NCI-H510A treated with DMSO at 0.1 percent for 48 hours (cell line): Measurements from ENCODE around the gene DHX16.

Experiments
- DNase-seq: peaks from one replicate; lab custom pipeline; 2025; lab: John Stamatoyannopoulos, UW

Gene DHX16

DNA sequence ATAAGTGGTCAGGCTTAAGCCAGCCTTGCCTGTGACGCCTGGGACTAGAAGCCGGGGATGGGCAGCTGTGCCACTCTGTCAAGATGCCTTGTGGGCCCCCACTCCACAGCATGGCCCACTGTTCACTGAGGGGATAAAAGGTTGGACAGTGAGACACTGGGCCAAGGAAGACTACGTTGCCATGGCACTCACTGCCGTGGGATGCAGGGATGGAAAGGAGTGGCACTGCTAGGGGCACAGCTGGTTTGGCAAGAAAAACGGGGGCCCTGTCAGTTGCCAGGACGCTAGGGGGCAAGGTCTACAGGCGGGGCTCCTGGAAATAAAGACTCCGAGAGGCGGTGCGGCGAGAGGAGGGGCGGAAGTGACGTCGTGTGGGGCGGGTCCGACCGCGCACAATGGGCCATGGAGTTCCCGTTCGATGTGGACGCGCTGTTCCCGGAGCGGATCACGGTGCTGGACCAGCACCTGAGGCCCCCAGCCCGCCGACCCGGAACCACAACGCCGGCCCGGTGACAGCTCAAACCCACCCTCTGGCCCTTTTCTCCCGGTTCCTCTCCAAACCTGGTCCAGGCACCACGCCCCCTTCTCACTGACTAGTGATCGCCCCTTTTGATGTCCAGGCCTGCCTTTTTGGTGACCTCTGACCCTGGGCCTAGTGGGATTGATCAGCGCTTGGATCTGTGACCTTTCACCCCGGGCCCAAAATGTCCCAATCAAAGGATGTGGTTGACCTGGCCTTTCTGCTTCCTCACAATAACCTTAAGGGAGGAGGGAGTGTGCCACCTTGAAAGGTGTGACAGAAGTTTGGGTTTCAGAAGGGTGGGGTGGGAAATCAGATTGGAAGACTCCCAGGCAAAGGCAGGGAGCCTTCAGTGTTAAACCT, 46.1 kb downstream of the DHX16 start, which contains the start of gene ATAT1:
Gene ATAT1, plus strand, starts transcription at position 391 of the 883 bp plus-strand sequence.
- peak; percentile 78 for DNase-seq

DNA sequence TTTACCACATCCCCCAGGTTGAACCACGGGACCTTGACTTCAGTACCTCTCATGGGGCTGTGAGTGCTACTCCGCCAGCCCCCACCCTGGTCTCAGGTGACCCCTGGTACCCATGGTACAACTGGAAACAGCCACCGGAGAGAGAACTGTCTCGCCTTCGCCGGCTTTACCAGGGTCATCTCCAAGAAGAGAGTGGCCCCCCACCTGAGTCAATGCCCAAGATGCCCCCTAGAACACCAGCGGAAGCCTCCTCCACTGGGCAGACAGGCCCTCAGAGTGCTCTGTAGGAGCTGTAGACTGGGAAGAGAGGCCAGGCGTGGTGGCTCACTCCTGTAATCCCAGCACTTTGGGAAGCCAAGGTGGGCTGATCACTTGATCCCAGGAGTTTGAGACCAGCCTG, 47.3 kb downstream of the DHX16 start:
- DNase-seq = no peak

DNA sequence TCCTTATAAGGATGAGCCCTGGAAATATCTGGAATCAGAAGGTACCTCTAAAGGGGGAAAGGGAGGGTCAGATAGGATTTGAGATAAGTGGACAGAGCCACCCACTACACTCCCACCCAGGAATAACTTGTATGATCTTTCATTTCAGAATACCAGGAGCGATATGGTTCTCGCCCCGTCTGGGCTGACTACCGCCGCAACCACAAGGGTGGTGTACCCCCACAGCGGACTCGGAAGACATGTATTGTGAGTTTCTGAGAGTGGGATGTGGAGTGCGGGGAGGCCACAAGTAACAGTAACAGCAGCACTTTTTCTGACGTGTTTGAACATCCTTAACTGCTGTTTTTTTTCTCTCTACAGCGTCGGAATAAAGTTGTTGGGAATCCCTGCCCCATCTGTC, 53.2 kb downstream of the DHX16 start:
- no peak for DNase-seq

DNA sequence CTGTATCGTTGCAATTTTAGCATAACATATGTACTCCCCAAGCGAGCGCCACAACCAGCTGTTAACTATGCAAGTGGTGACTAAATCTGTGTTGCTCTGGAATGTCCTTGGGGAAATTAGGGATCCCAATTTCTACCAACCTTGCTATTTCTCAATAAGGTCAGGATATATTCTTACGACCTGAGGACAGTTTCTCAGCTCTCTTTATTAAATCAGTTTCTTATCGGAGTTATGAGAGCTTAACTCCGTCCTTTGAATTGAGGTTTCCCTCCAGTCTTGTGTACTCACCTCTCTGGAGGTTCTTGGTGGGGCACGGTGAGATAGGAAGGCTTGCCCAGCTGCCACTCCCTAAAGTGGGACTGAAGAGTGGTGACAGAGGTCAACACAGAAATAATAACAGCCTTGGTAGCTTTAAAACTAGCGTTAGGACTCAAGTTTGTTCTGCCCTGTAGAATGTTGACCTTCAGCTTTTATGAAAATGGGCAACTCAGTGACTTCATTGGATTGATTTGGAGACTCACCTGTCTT, 54.5 kb downstream of the DHX16 start:
- no peak for DNase-seq

DNA sequence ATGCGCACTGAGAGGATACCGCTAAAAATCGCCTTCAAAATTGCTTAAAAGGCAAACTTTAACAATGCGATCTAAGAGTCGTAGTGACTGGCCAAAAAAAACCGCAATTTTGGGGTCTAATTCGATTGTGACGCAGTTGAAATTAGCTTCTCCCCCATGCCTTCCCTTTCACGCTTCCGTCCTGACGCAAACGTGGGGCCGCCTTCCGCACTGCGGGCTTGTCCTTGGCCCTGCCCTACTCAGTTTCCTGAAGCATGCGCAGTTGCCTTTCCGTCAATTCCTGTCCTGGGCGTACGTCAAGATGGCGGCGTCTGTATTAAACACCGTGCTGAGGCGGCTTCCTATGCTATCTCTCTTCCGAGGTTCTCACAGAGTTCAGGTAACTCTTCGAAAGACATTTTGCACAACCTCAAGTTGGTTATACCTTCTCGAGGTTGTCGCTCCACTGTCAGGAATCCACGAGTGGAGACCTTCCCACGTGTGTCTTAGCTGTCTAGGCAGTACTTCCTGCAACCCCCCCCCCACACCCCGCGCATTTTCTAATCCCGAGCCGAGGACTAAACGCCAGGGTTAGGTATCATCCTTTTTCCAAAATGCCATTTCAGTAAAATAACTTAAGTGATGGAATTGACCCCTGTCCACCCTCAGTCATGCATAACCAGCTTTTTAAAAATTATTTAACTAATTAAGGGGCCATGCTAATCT, 55.1 kb downstream of the DHX16 start, which contains the start of gene MRPS18B:
Gene MRPS18B, plus strand, starts transcription at position 276 of the 705 bp plus-strand sequence. Its CDS starts 26 bp downstream, at position 302.
- peak; percentile 99 for DNase-seq

DNA sequence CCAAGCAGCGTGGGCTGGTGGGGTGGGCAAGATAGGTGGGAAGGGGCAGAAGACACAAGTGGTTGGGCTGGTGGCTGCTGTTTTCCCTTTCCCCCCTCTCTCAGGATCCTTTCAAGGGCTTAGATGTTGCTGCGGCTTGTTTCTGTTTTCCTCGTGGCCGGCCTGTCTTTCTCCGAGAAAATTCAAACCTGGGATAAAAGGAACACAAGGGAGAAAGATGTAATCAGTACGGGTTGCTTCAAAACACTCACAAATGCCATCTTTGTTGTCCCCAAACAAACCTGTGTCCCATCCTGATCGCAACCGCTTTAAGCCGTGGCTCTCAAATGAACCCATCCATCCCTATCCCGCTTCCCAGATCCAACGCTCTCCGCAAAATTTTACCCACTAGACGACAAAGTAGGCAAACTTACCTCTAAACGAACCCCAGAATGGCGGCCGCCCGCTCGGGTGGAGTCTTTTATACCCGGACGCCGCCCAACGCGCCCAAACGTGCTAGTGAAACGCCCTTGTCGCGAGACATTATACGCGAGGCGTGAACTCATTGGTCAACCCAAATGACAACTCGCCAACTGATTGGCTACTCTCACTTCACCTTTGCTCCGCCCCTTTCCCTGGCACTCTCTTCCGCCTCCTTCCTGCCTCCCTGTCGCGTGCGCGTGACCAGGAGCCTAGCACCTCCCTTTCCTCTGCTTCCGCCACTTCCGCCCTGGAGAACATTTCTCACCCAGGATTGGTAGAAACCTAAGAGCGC, 55.8 kb downstream of the DHX16 start, which contains the start of gene PPP1R10:
Gene PPP1R10, minus strand, starts transcription at position 433 of the 754 bp plus-strand sequence. CDS start 7,299 bp downstream, outside the sequence.
- DNase-seq = peak; percentile 99

DNA sequence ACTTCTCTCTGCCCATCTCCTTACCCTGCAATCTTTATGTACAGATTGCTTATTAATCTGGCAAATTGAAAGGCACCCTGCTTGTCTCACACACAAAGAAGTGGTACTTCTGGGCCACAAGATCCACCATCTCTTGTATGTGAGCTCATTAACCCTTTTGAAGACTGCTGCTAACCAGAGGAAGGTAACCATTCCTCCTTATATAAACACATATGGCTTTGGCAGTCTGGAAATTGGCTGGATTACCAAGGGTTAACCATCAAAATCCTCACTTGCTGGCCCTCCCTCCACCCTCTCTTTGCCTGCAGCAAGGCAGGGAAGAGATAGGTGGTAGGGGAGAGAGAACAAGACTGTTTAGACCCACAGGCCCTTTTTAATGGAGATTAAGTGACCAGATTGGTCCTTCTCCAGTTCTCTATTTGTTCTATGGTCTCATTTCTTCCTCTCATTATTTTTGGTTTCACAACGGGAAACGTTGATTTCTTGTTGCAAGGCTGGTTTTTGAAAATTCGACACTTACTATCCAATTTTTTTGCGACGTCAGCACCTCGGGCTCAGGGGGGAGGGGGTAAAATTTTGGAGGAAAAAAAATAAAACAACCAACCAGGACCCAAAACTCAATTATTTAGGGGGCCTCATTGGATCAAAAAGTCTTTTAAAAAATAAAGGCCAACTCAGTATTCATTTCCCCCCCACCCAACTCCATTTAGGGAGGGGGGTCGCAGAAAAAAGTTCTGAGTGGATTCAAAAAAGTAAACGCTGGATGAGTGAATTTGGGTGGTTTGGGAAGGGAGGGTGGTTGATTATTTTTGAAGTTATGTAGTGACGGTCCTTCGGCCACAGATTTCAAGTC, 56.6 kb downstream of the DHX16 start:
- DNase-seq = peak; percentile 66

DNA sequence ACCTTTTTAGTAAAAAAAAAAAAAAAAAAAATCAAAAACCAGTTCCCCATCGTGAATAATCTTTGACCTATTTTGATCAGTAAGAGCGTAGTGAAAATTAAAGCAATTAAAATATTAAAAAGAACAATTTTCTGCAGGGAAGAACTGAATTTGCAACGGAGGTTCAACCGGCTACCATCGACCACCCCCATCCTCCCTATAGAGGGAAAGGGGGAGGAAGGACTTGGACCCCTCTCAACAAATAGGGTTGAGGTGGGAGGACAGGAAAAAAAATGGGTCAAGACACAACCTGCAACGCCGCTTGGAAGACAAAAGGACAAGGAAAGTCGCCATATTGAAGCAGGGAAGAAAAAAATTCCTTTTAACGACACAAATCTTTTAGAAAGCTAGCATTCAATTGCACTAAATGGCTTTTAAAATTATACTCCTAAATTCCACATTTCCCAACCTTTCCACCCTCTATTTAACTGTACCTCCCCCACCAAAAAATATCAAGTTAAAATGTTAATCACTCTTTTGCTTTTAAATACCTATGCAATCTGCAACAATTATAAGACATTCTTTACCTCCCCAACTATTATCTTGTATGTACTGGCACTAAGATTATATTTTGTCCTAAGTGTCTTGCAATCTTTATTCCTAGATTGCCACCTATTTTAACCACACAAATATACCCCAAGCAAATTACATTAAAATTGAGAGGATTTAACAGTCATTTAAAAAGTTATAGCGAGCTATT, 57.4 kb downstream of the DHX16 start:
- DNase-seq = peak; percentile 86

DNA sequence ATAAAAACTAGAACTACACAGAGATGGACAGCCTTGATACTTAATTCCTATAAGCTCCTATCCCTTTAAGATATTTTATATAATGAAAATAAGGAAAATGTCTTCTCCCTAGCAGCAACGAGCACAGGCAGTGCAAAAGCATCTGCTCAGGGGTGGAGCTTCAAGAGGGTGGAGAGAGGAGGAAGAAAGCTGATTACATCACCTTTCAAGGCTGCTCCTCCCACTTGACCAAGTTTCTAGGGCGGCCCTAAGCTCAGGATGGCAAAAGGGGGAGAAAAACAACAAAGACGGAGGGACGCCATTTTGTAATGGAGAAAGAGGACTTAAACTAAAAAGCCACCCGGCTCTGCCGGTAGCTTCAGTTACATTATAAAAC, 58.0 kb downstream of the DHX16 start:
- peak; percentile 93 for DNase-seq

DNA sequence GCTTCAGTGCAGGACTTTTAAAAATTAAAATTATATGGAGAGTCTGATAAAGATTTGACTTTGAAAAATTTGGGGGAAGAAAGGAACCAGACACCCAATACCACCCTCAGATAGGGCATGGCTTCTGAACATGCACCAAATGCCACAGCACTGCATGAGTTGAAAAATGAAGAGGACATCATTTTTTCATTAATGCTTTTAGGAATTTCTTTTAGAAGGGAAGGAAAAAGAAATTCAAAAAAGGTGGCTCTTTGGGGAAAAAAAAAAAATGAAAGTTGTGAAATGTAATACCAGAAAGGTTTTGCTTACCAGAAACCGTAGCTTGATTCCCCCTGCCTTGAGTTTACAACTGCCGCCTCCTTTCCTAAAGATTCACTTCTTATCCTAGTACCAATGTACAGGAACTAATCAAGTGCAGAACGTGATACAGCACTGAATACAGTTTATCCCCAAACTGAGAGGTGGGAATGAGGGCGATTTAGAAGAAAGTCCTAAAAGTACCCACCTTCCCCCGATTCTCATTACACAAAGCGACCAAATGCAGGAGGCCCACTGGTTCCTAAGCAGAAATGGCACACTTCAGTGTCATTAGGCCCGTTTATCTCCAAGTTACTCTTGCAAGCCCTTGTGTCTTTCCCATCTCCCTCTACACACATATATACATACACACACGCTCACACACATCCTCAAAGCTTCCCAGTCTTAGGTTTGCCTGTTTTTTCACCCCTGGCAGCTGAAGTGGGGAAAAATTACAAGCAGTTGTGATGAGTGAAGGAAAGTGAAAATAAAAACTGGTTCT, 58.6 kb downstream of the DHX16 start:
- no peak for DNase-seq

DNA sequence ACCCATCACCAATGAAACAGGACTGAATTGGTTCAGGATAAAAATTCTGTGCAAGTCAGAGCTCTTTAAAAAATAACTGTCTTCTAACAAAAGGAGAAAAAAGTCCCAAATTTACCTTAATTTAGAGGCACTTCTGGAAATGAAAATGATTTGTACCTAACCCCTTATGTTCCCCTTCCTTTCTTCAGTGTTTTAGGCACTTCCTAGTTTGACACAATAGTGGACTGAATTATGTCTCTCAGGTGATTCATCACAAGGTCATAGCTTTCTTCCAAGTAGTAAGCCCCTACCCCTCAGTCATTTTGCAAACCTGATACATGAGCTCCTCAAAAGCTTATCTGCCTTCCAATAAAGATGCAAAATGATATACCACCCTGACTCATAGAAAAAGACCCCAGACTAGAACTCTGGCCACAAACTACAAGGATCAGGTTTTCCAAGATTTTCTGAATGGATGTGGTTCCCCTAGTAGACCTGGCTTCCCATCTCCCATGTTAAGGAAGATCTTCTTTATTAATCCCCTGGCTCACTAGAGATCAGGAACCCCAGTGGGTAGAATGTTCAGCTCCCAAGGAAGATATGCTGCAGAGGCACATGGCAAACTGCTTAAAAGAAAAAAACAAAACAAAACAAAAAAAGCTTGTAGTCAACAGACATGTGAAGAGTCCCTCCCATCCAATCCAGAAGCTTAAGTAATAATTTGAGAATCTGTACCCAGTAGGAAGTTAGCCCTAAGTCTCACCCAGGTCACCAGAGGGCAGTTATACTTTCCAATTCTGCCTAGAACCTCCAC, 59.4 kb downstream of the DHX16 start:
- DNase-seq = no peak

DNA sequence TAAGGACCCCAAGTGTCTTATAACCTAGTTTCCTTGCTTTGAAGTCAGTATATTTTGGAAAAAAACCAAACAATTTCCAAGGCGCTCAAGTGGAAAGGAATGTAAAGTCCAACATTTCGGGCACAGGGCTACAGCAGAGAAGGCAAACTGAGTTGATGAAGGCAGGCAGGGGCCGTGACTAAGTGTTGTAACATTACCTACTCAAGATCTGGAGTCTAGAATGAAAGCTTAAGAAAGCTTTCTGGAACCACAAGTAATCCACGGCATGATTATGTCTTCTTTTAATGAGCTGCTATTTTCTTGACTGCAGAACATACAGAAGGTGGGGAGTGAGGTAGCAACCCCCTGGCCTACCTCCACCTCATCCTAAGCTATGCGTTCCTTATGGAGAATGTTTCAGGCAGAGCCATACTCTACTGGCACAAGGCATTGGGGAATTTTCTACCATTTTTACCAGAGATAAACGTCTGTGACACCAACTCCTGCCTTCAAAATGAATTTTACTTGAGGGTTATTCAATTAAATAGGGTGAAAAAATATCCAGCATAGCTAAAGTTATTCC, 60.0 kb downstream of the DHX16 start:
- DNase-seq = no peak

DNA sequence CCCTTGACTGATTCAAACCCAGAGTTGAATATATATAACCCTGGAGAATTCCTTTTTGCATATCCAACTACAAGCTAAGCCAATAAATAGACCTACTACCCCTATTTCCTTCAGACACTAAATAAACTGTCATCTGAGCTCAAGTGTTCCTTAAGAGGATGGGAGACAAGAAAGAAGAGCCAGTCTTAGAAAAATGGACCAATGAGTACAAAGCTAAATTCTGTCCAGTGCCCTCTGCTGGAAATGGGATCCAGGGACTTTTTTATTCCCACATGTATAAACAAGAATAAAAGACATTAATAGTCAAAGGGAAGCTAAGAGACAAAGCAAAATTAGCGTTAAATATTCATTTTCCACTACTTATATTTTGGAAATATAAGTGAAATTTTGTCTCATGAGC, 60.6 kb downstream of the DHX16 start:
- peak; percentile 16 for DNase-seq

DNA sequence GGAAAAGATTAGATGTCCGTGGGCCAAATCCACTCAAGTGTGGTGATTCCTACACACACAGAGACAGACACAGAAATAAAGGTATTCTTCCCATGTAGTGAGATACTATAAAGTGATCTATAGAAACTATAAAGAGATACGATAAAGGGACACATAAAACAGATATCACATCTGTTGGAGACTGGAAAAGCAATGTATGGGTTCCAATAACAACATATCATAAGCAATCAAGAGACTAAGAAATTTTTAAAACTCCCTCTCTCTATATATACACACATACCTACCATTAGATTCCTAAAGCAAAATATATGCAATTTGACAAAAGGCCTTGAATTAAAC, 61.0 kb downstream of the DHX16 start:
- DNase-seq = no peak

DNA sequence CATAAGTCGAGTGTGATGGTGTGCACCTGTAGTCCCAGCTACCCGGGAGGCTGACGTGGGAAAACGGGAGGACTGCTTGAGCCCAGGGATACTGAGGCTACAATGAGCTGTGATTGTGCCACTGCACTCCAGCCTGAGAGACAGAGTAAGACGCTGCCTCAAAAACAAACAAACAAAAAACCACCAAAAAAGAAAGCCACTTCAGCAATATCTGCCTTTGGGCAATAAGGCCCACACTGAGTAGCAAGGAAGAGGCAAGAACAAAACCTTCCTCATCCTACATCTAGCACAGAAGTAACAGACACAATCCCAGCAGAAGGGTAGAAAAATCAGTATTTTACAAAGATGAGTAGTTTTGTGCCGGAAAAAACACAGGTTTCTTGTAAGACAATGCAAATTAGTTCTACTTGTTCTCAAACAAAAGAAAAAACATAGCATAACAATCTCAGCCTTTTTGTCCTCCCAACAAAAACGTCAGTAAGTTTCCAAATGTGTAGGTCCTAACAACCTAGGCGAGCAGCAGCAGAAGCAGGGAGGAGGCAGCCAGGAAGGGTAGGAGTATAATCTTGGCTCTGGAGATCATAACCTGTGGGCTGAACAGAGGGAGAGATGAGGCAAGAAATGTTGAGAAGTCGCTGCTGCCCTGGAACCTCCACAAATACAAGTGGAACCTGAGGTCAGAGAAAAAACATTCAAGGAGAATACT, 61.5 kb downstream of the DHX16 start:
- no peak for DNase-seq

DNA sequence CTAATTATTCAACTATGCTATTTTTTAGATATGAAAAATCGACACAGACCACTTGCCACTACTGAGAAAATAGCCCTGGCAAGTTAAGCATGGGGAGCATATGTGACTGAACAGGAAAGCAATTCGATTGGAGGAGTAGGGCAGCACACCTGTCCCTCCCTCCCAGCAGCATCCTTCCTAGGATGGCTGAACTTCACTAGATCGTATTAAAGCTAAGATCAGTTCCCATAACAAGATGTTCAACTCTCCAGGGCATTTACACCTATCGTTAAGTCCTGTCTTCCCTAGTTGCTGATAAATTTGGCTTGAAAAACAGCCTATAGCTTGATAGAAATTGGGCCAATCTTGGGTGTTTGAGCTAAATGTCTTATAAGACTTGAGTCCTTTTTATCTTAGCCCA, 62.7 kb downstream of the DHX16 start:
- no peak for DNase-seq

DNA sequence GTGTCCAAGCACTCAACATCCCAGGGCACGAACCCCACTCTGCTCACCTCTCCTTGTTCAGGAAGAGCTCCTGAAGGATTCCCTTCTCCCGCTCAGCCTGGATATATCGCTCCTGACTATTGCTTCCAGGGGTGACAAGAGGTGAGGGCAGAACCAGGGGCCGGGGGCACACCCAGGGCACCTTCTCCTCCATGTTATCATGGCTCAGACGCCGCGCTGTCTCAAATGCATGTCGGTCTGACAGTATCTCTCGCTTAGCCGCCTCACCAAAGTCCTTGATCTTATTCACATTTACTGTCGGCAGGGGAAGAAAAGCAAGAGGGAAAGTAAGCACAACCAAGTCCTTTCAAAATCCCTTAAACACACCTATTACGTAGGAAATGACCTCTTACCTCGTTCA, 68.8 kb downstream of the DHX16 start:
- DNase-seq = no peak
